ENCODE measurements around the gene ICAM1.

Gene ICAM1

GRCh38 chr19:10295847-10296591 lies 25.1 kb downstream of the ICAM1 start:
- H3K4me3 ChIP-seq (ENCODE audit: control insufficient read depth in 1 of 7, extremely low read depth in 1 of 7, insufficient read depth in 4 of 7, low read depth in 2 of 7, low read length in 6 of 7): peak overlapping the region; percentile 4 to 78 (median 48)
- ChIA-PET POLR2A (interaction anchor here (0.8 to 1.2 kb wide), 3 partner anchors 10 to 85 kb away, joined by 3 to 5 read pairs (median 3); partner anchors contain the start of genes ICAM1, ICAM4 and TYK2), CTCF (interaction anchor here (0.8 to 1.3 kb wide), 2 partner anchors 26 to 38 kb away, joined by 3 to 4 read pairs; no protein-coding TSS in a partner anchor)
- H3K27ac ChIP-seq (ENCODE audit: insufficient read depth in 1 of 2, low read depth in 1 of 2, low read length in 2 of 2, poor library complexity in 1 of 2, severe bottlenecking in 2 of 2): no peak overlapping the region
- H3K4me1 ChIP-seq (ENCODE audit: control extremely low read depth in 1 of 4, control insufficient read depth in 4 of 4, insufficient read depth in 4 of 4, low read length in 3 of 4): peaks cover 5 to 76% (median 64%) of the 10 kb centered on the region in 4 experiments
- peak in 1 of 3 donors; percentile 29 for DNase-seq
- H3K9me3 ChIP-seq (ENCODE audit: control extremely low read depth in 1 of 5, control insufficient read depth in 4 of 5, insufficient read depth in 2 of 5, low read depth in 1 of 5, low read length in 4 of 5): no peaks in the 10 kb centered on the region
- 15% methylated on average over 11 of the region's 58 CpGs for WGBS (ENCODE audit: insufficient coverage)
- H3K27me3 ChIP-seq (replicated peaks in 2 of 5; ENCODE audit: control insufficient read depth in 4 of 5, insufficient read depth in 5 of 5, low read length in 4 of 5): peaks cover 0 to 57% (median 40%) of the 10 kb centered on the region in 5 experiments
- no peaks in the 10 kb centered on the region for H3K36me3 ChIP-seq (ENCODE audit: control insufficient read depth in 4 of 4, insufficient read depth in 4 of 4, low read length in 3 of 4)

GRCh38 chr19:10299545-10300458 lies 28.9 kb downstream of the ICAM1 start:
- Histone ChIP-seq H3K9me3 (ENCODE audit: control extremely low read depth in 1 of 5, control insufficient read depth in 4 of 5, insufficient read depth in 2 of 5, low read depth in 1 of 5, low read length in 4 of 5) (no peaks in the 10 kb centered on the region), H3K27me3 (replicated peaks in 2 of 5; ENCODE audit: control insufficient read depth in 4 of 5, insufficient read depth in 5 of 5, low read length in 4 of 5) (peaks cover 0 to 19% (median 11%) of the 10 kb centered on the region in 5 experiments), H3K36me3 (ENCODE audit: control insufficient read depth in 4 of 4, insufficient read depth in 4 of 4, low read length in 3 of 4) (peaks cover 0 to 2% (median 0%) of the 10 kb centered on the region in 4 experiments), H3K4me3 (ENCODE audit: control insufficient read depth in 1 of 7, extremely low read depth in 1 of 7, insufficient read depth in 4 of 7, low read depth in 2 of 7, low read length in 6 of 7) (peak overlapping the region in 4 of 7 experiments; percentile 6 to 43 (median 28)), H3K27ac (ENCODE audit: insufficient read depth in 1 of 2, low read depth in 1 of 2, low read length in 2 of 2, poor library complexity in 1 of 2, severe bottlenecking in 2 of 2) (peak overlapping the region; percentile 59 to 82), H3K4me1 (ENCODE audit: control extremely low read depth in 1 of 4, control insufficient read depth in 4 of 4, insufficient read depth in 4 of 4, low read length in 3 of 4) (peaks cover 5 to 72% (median 56%) of the 10 kb centered on the region in 4 experiments)
- DNase-seq: peak; percentile 80 to 96 (median 94)
- WGBS (ENCODE audit: insufficient coverage): 9% methylated on average over 9 of the region's 14 CpGs
- CTCF ChIA-PET: interaction anchor here (0.6 to 2.6 kb wide), 9 partner anchors 11 to 117 kb away, joined by 3 to 21 read pairs (median 6); partner anchors contain the start of genes ICAM1, ICAM4 and ICAM5
- POLR2A ChIA-PET: interaction anchor here (0.6 to 1.5 kb wide), 7 partner anchors 10 to 80 kb away, joined by 3 to 12 read pairs (median 3); partner anchors contain the start of genes ICAM1, ICAM5, RAVER1 and TYK2

GRCh38 chr19:10305139-10305806 lies 34.4 kb downstream of the ICAM1 start:
- DNase-seq: peak; percentile 61 to 76 (median 71)
- WGBS (ENCODE audit: insufficient coverage): 34% methylated on average over 15 of the region's 17 CpGs
- ChIA-PET POLR2A (interaction anchor here (1.1 kb wide), 1 partner anchor 27 kb away, joined by 3 read pairs; no protein-coding TSS in a partner anchor), CTCF (interaction anchor here (0.7 to 2.5 kb wide), 13 partner anchors 9 to 112 kb away, joined by 3 to 11 read pairs (median 5); partner anchors contain the start of genes ICAM1 and ICAM5)
- H3K9me3 ChIP-seq (ENCODE audit: control extremely low read depth in 1 of 5, control insufficient read depth in 4 of 5, insufficient read depth in 2 of 5, low read depth in 1 of 5, low read length in 4 of 5): no peaks in the 10 kb centered on the region
- peaks cover 0 to 52% (median 46%) of the 10 kb centered on the region in 4 experiments for H3K4me1 ChIP-seq (ENCODE audit: control extremely low read depth in 1 of 4, control insufficient read depth in 4 of 4, insufficient read depth in 4 of 4, low read length in 3 of 4)
- H3K36me3 ChIP-seq (ENCODE audit: control insufficient read depth in 4 of 4, insufficient read depth in 4 of 4, low read length in 3 of 4): peaks cover 0 to 5% (median 1%) of the 10 kb centered on the region in 4 experiments
- no peaks in the 10 kb centered on the region for H3K27me3 ChIP-seq (replicated peaks in 2 of 5; ENCODE audit: control insufficient read depth in 4 of 5, insufficient read depth in 5 of 5, low read length in 4 of 5)
- H3K27ac ChIP-seq (ENCODE audit: insufficient read depth in 1 of 2, low read depth in 1 of 2, low read length in 2 of 2, poor library complexity in 1 of 2, severe bottlenecking in 2 of 2): peak overlapping the region in 1 of 2 experiments; percentile 58
- H3K4me3 ChIP-seq (ENCODE audit: control insufficient read depth in 1 of 7, extremely low read depth in 1 of 7, insufficient read depth in 4 of 7, low read depth in 2 of 7, low read length in 6 of 7): peak overlapping the region in 4 of 7 experiments; percentile 10 to 52 (median 38)

GRCh38 chr19:10306327-10306726 lies 35.4 kb downstream of the ICAM1 start:
- CTCF ChIA-PET: interaction anchor here (0.7 to 2.5 kb wide), 10 partner anchors 10 to 46 kb away, joined by 3 to 10 read pairs (median 6); partner anchors contain the start of genes ICAM1 and ICAM5

GRCh38 chr19:10309423-10309822 lies 38.5 kb downstream of the ICAM1 start, which contains the start of gene ZGLP1:
ZGLP1 (minus strand) TSS chr19:10309815.
- 94% methylated on average over 13 of the region's 24 CpGs for WGBS (ENCODE audit: insufficient coverage)
- Histone ChIP-seq H3K27me3 (replicated peaks in 2 of 5; ENCODE audit: control insufficient read depth in 4 of 5, insufficient read depth in 5 of 5, low read length in 4 of 5) (no peaks in the 10 kb centered on the region), H3K4me3 (ENCODE audit: control insufficient read depth in 1 of 7, extremely low read depth in 1 of 7, insufficient read depth in 4 of 7, low read depth in 2 of 7, low read length in 6 of 7) (no peak within 1 kb of the TSS), H3K4me1 (ENCODE audit: control extremely low read depth in 1 of 4, control insufficient read depth in 4 of 4, insufficient read depth in 4 of 4, low read length in 3 of 4) (peaks cover 0 to 22% (median 17%) of the 10 kb centered on the region in 4 experiments), H3K9me3 (ENCODE audit: control extremely low read depth in 1 of 5, control insufficient read depth in 4 of 5, insufficient read depth in 2 of 5, low read depth in 1 of 5, low read length in 4 of 5) (no peaks in the 10 kb centered on the region), H3K36me3 (ENCODE audit: control insufficient read depth in 4 of 4, insufficient read depth in 4 of 4, low read length in 3 of 4) (peaks cover 0 to 8% (median 1%) of the 10 kb centered on the region in 4 experiments), H3K27ac (ENCODE audit: insufficient read depth in 1 of 2, low read depth in 1 of 2, low read length in 2 of 2, poor library complexity in 1 of 2, severe bottlenecking in 2 of 2) (no peak within 1 kb of the TSS)
- ChIA-PET CTCF (no interaction called here), POLR2A (no interaction called here)
- DNase-seq: no peak

More at GRCh38 chr19:10306327-10306726, 35.4 kb downstream of the ICAM1 start:
- Histone ChIP-seq H3K27ac (ENCODE audit: insufficient read depth in 1 of 2, low read depth in 1 of 2, low read length in 2 of 2, poor library complexity in 1 of 2, severe bottlenecking in 2 of 2) (no peak overlapping the region), H3K27me3 (replicated peaks in 2 of 5; ENCODE audit: control insufficient read depth in 4 of 5, insufficient read depth in 5 of 5, low read length in 4 of 5) (no peaks in the 10 kb centered on the region), H3K4me3 (ENCODE audit: control insufficient read depth in 1 of 7, extremely low read depth in 1 of 7, insufficient read depth in 4 of 7, low read depth in 2 of 7, low read length in 6 of 7) (no peak overlapping the region), H3K4me1 (ENCODE audit: control extremely low read depth in 1 of 4, control insufficient read depth in 4 of 4, insufficient read depth in 4 of 4, low read length in 3 of 4) (peaks cover 0 to 41% (median 40%) of the 10 kb centered on the region in 4 experiments), H3K9me3 (ENCODE audit: control extremely low read depth in 1 of 5, control insufficient read depth in 4 of 5, insufficient read depth in 2 of 5, low read depth in 1 of 5, low read length in 4 of 5) (no peaks in the 10 kb centered on the region), H3K36me3 (ENCODE audit: control insufficient read depth in 4 of 4, insufficient read depth in 4 of 4, low read length in 3 of 4) (peaks cover 0 to 6% (median 1%) of the 10 kb centered on the region in 4 experiments)
- POLR2A ChIA-PET: interaction anchor here (1.1 kb wide), 1 partner anchor 28 kb away, joined by 3 read pairs; no protein-coding TSS in a partner anchor
- DNase-seq: no peak
- WGBS (ENCODE audit: insufficient coverage): no CpG with 5 or more reads among the region's 5 CpGs
